ENCODE results near the gene NHLH1.

Gene NHLH1

GRCh38 chr1:160371756-160372155 lies 4.9 kb downstream of the NHLH1 start:
- Histone ChIP-seq H3K4me2 (ENCODE audit: insufficient read depth, low read length, poor library complexity, severe bottlenecking) (no peak overlapping the region), H3K4ac (ENCODE audit: low read length) (no peak overlapping the region), H3K9ac (ENCODE audit: low read depth, low read length, poor library complexity) (no peak overlapping the region), H4K8ac (ENCODE audit: low read depth, low read length) (no peak overlapping the region), H3K79me1 (ENCODE audit: low read depth, low read length) (no peaks in the 10 kb centered on the region), H2AFZ (ENCODE audit: low read length) (no peak overlapping the region), H3K27ac (replicated peaks; ENCODE audit: low read length) (no peak overlapping the region), H3K18ac (ENCODE audit: low read length) (no peak overlapping the region), H4K91ac (ENCODE audit: low read depth, low read length, poor library complexity) (no peak overlapping the region), H3K9me3 (replicated peaks in 1 of 2; ENCODE audit: control insufficient read depth in 2 of 2, insufficient read depth in 1 of 2, low read depth in 1 of 2, low read length in 2 of 2) (no peaks in the 10 kb centered on the region), H2AK5ac (ENCODE audit: low read depth, low read length) (peak overlapping the region; percentile 34), H3K36me3 (replicated peaks in 1 of 2; ENCODE audit: control insufficient read depth in 2 of 2, insufficient read depth in 2 of 2, low read length in 2 of 2) (no peaks in the 10 kb centered on the region), H3K4me3 (ENCODE audit: low read length in 2 of 2) (no peak overlapping the region), H3K4me1 (ENCODE audit: control insufficient read depth in 2 of 2, insufficient read depth in 1 of 2, low read depth in 1 of 2, low read length in 2 of 2) (peaks cover 26% of the 10 kb centered on the region in 2 donors), H2BK15ac (ENCODE audit: low read length) (no peak overlapping the region), H3K27me3 (ENCODE audit: control insufficient read depth in 3 of 3, insufficient read depth in 3 of 3, low read depth in 1 of 3, low read length in 3 of 3) (no peaks in the 10 kb centered on the region), H2BK5ac (ENCODE audit: low read length) (peak overlapping the region; percentile 0), H3K14ac (ENCODE audit: low read length) (no peak overlapping the region), H2BK120ac (ENCODE audit: low read depth, low read length) (no peak overlapping the region), H2BK12ac (ENCODE audit: low read length) (no peak overlapping the region), H3K23ac (ENCODE audit: low read depth, low read length, poor library complexity) (no peak overlapping the region)
- no peak for DNase-seq (ENCODE audit: low spot score)
- no CpG with 5 or more reads among the region's 4 CpGs for WGBS, 2 donors (ENCODE audit: extremely low coverage in 2 of 2, insufficient read length in 2 of 2, insufficient replicate concordance in 1 of 2)

GRCh38 chr1:160373696-160374095 lies 6.8 kb downstream of the NHLH1 start:
- Histone ChIP-seq H3K4me1 (ENCODE audit: control insufficient read depth in 2 of 2, insufficient read depth in 1 of 2, low read depth in 1 of 2, low read length in 2 of 2) (peaks cover 21 to 26% of the 10 kb centered on the region in 2 donors), H3K18ac (ENCODE audit: low read length) (no peak overlapping the region), H2AFZ (ENCODE audit: low read length) (no peak overlapping the region), H3K27me3 (ENCODE audit: control insufficient read depth in 3 of 3, insufficient read depth in 3 of 3, low read depth in 1 of 3, low read length in 3 of 3) (no peaks in the 10 kb centered on the region), H4K8ac (ENCODE audit: low read depth, low read length) (no peak overlapping the region), H3K79me1 (ENCODE audit: low read depth, low read length) (no peaks in the 10 kb centered on the region), H2AK5ac (ENCODE audit: low read depth, low read length) (no peak overlapping the region), H3K9ac (ENCODE audit: low read depth, low read length, poor library complexity) (no peak overlapping the region), H3K4me3 (ENCODE audit: low read length in 2 of 2) (no peak overlapping the region), H3K27ac (replicated peaks; ENCODE audit: low read length) (no peak overlapping the region), H3K4me2 (ENCODE audit: insufficient read depth, low read length, poor library complexity, severe bottlenecking) (no peak overlapping the region), H2BK5ac (ENCODE audit: low read length) (no peak overlapping the region), H3K23ac (ENCODE audit: low read depth, low read length, poor library complexity) (no peak overlapping the region), H3K9me3 (replicated peaks in 1 of 2; ENCODE audit: control insufficient read depth in 2 of 2, insufficient read depth in 1 of 2, low read depth in 1 of 2, low read length in 2 of 2) (no peaks in the 10 kb centered on the region), H2BK120ac (ENCODE audit: low read depth, low read length) (no peak overlapping the region), H3K4ac (ENCODE audit: low read length) (no peak overlapping the region), H2BK12ac (ENCODE audit: low read length) (no peak overlapping the region), H3K36me3 (replicated peaks in 1 of 2; ENCODE audit: control insufficient read depth in 2 of 2, insufficient read depth in 2 of 2, low read length in 2 of 2) (no peaks in the 10 kb centered on the region), H2BK15ac (ENCODE audit: low read length) (no peak overlapping the region), H3K14ac (ENCODE audit: low read length) (no peak overlapping the region), H4K91ac (ENCODE audit: low read depth, low read length, poor library complexity) (no peak overlapping the region)
- no CpG with 5 or more reads among the region's 4 CpGs for WGBS, 2 donors (ENCODE audit: extremely low coverage in 2 of 2, insufficient read length in 2 of 2, insufficient replicate concordance in 1 of 2)
- DNase-seq (ENCODE audit: low spot score): no peak

- peaks cover 21 to 26% of the 10 kb centered on the region in 2 donors for H3K4me1 ChIP-seq (ENCODE audit: control insufficient read depth in 2 of 2, insufficient read depth in 1 of 2, low read depth in 1 of 2, low read length in 2 of 2)
- no peak overlapping the region for H3K23ac ChIP-seq (ENCODE audit: low read depth, low read length, poor library complexity)
- WGBS, 2 donors (ENCODE audit: extremely low coverage in 2 of 2, insufficient read length in 2 of 2, insufficient replicate concordance in 1 of 2): no CpG with 5 or more reads among the region's 6 CpGs
- H4K8ac ChIP-seq (ENCODE audit: low read depth, low read length): no peak overlapping the region
- no peaks in the 10 kb centered on the region for H3K36me3 ChIP-seq (replicated peaks in 1 of 2; ENCODE audit: control insufficient read depth in 2 of 2, insufficient read depth in 2 of 2, low read length in 2 of 2)
- H3K14ac ChIP-seq (ENCODE audit: low read length): no peak overlapping the region
- no peak overlapping the region for H2BK120ac ChIP-seq (ENCODE audit: low read depth, low read length)
- H3K4me2 ChIP-seq (ENCODE audit: insufficient read depth, low read length, poor library complexity, severe bottlenecking): no peak overlapping the region
- peak overlapping the region; percentile 39 for H2AK5ac ChIP-seq (ENCODE audit: low read depth, low read length)
- peak; percentile 37 for DNase-seq (ENCODE audit: low spot score)
- no peaks in the 10 kb centered on the region for H3K27me3 ChIP-seq (ENCODE audit: control insufficient read depth in 3 of 3, insufficient read depth in 3 of 3, low read depth in 1 of 3, low read length in 3 of 3)
- no peak overlapping the region for H2BK12ac ChIP-seq (ENCODE audit: low read length)
- H3K9me3 ChIP-seq (replicated peaks in 1 of 2; ENCODE audit: control insufficient read depth in 2 of 2, insufficient read depth in 1 of 2, low read depth in 1 of 2, low read length in 2 of 2): no peaks in the 10 kb centered on the region
- no peak overlapping the region for H3K4ac ChIP-seq (ENCODE audit: low read length)
- no peak overlapping the region for H2BK5ac ChIP-seq (ENCODE audit: low read length)
- H4K91ac ChIP-seq (ENCODE audit: low read depth, low read length, poor library complexity): no peak overlapping the region
- no peaks in the 10 kb centered on the region for H3K79me1 ChIP-seq (ENCODE audit: low read depth, low read length)
- H3K27ac ChIP-seq (replicated peaks; ENCODE audit: low read length): peak overlapping the region; percentile 91
- H2AFZ ChIP-seq (ENCODE audit: low read length): peak overlapping the region; percentile 79
- peak overlapping the region; percentile 6 for H2BK15ac ChIP-seq (ENCODE audit: low read length)
- H3K4me3 ChIP-seq (ENCODE audit: low read length in 2 of 2): no peak overlapping the region
- no peak overlapping the region for H3K9ac ChIP-seq (ENCODE audit: low read depth, low read length, poor library complexity)
- peak overlapping the region; percentile 78 for H3K18ac ChIP-seq (ENCODE audit: low read length)
Observed at GRCh38 chr1:160374306-160375110, 7.6 kb downstream of the NHLH1 start.

GRCh38 chr1:160375788-160376524 lies 9.1 kb downstream of the NHLH1 start:
- H3K4ac ChIP-seq (ENCODE audit: low read length): no peak overlapping the region
- peaks cover 21 to 26% of the 10 kb centered on the region in 2 donors for H3K4me1 ChIP-seq (ENCODE audit: control insufficient read depth in 2 of 2, insufficient read depth in 1 of 2, low read depth in 1 of 2, low read length in 2 of 2)
- no peak overlapping the region for H2BK15ac ChIP-seq (ENCODE audit: low read length)
- H2AK5ac ChIP-seq (ENCODE audit: low read depth, low read length): no peak overlapping the region
- H2AFZ ChIP-seq (ENCODE audit: low read length): peak overlapping the region; percentile 79
- H3K36me3 ChIP-seq (replicated peaks in 1 of 2; ENCODE audit: control insufficient read depth in 2 of 2, insufficient read depth in 2 of 2, low read length in 2 of 2): no peaks in the 10 kb centered on the region
- no CpG with 5 or more reads among the region's 9 CpGs for WGBS, 2 donors (ENCODE audit: extremely low coverage in 2 of 2, insufficient read length in 2 of 2, insufficient replicate concordance in 1 of 2)
- peak overlapping the region; percentile 40 for H2BK120ac ChIP-seq (ENCODE audit: low read depth, low read length)
- H3K4me2 ChIP-seq (ENCODE audit: insufficient read depth, low read length, poor library complexity, severe bottlenecking): no peak overlapping the region
- H3K27me3 ChIP-seq (ENCODE audit: control insufficient read depth in 3 of 3, insufficient read depth in 3 of 3, low read depth in 1 of 3, low read length in 3 of 3): no peaks in the 10 kb centered on the region
- no peak overlapping the region for H4K8ac ChIP-seq (ENCODE audit: low read depth, low read length)
- DNase-seq (ENCODE audit: low spot score): peak; percentile 54
- H4K91ac ChIP-seq (ENCODE audit: low read depth, low read length, poor library complexity): no peak overlapping the region
- H2BK12ac ChIP-seq (ENCODE audit: low read length): no peak overlapping the region
- no peaks in the 10 kb centered on the region for H3K79me1 ChIP-seq (ENCODE audit: low read depth, low read length)
- no peak overlapping the region for H3K9ac ChIP-seq (ENCODE audit: low read depth, low read length, poor library complexity)
- peak overlapping the region in 1 of 2 donors; percentile 31 for H3K4me3 ChIP-seq (ENCODE audit: low read length in 2 of 2)
- no peaks in the 10 kb centered on the region for H3K9me3 ChIP-seq (replicated peaks in 1 of 2; ENCODE audit: control insufficient read depth in 2 of 2, insufficient read depth in 1 of 2, low read depth in 1 of 2, low read length in 2 of 2)
- peak overlapping the region; percentile 2 for H2BK5ac ChIP-seq (ENCODE audit: low read length)
- no peak overlapping the region for H3K23ac ChIP-seq (ENCODE audit: low read depth, low read length, poor library complexity)
- H3K18ac ChIP-seq (ENCODE audit: low read length): peak overlapping the region; percentile 67
- peak overlapping the region; percentile 91 for H3K27ac ChIP-seq (replicated peaks; ENCODE audit: low read length)
- H3K14ac ChIP-seq (ENCODE audit: low read length): no peak overlapping the region

Data from neuronal stem cell (in vitro differentiated cells).